H1 (cell line): ENCODE measurements around the gene CHST8. TPM values are rescaled to one million over a fixed set of nuclear protein-coding genes. Genes with fewer than 3 reads are reported as not detected.

ENCODE experiments used
- CTCF ChIA-PET: fragments of 300-600 bp; sonication (Branson Sonifier 250); formaldehyde crosslinking; loops from one replicate; lab custom pipeline; 2021; ENCODE audit not compliant: partially characterized antibody; lab: Charles Lee
- POLR2A ChIA-PET: fragments of 300-600 bp; sonication (Branson Sonifier 250); formaldehyde crosslinking; loops from one replicate; lab custom pipeline; 2021; ENCODE audit warnings: inconsistent platforms; ENCODE audit not compliant: partially characterized antibody; lab: Charles Lee
- DNase-seq, 2 experiments: peaks; one replicate each; pipeline versions ENCODE4 v3.0.0 to v3.0.0-alpha.2; 2010 to 2022; ENCODE audit warnings: low spot score in 2 of 2, low read depth in 1 of 2, mixed read lengths in 1 of 2
- FAIRE-seq: peaks from 2 replicates; lab custom pipeline; 2011; peaks lifted over from hg19 to GRCh38; lab: Jason Lieb, UNC
- H2AFZ ChIP-seq: 2 replicates; pipeline ENCODE4 v1.8.1; 2012; ENCODE audit warnings: low read length, inconsistent platforms
- H2AK5ac ChIP-seq: 2 replicates; pipeline ENCODE4 v1.6.1; 2013; ENCODE audit warnings: low read depth, low read length
- H2BK120ac ChIP-seq: replicated peaks from 2 replicates; pipeline ENCODE3; 2013; ENCODE audit warnings: low read depth, low read length, inconsistent platforms
- H2BK12ac ChIP-seq: 2 replicates; pipeline ENCODE4 v1.6.1; 2013; ENCODE audit warnings: low read depth, low read length
- H2BK15ac ChIP-seq: 2 replicates; pipeline ENCODE4 v1.6.1; 2013; ENCODE audit warnings: low read length
- H2BK20ac ChIP-seq: 2 replicates; pipeline ENCODE4 v1.6.1; 2013; ENCODE audit warnings: low read length
- H2BK5ac ChIP-seq: 2 replicates; pipeline ENCODE4 v1.6.1; 2013; ENCODE audit warnings: low read depth, low read length
- H3K14ac ChIP-seq: 2 replicates; pipeline ENCODE4 v1.6.1; 2013; ENCODE audit warnings: inconsistent platforms; ENCODE audit not compliant: insufficient read length
- H3K18ac ChIP-seq: 2 replicates; pipeline ENCODE4 v1.6.1; 2013; ENCODE audit warnings: low read length; ENCODE audit errors: extremely low read depth
- H3K23ac ChIP-seq: 2 replicates; pipeline ENCODE4 v1.6.1; 2013; ENCODE audit warnings: inconsistent platforms; ENCODE audit not compliant: insufficient read length
- H3K23me2 ChIP-seq: 2 replicates; pipeline ENCODE4 v1.6.1; 2013; ENCODE audit warnings: low read depth, low read length
- H3K27ac ChIP-seq: 2 replicates; pipeline ENCODE4 v1.6.1; 2011; ENCODE audit warnings: low read depth, low read length, inconsistent platforms
- H3K27me3 ChIP-seq, 4 experiments: replicated peaks in 1 of 4; 1 replicate in 1 of 4; 2 replicates in 3 of 4; pipeline versions ENCODE4 v1.6.1 to v1.8.1; 2011 to 2013; ENCODE audit warnings: low read length in 3 of 4, mild to moderate bottlenecking in 3 of 4, inconsistent platforms in 2 of 4, mixed read lengths in 2 of 4, moderate library complexity in 1 of 4; ENCODE audit not compliant: control insufficient read depth in 3 of 4, insufficient read depth in 3 of 4; ENCODE audit errors: extremely low read depth in 1 of 4
- H3K36me3 ChIP-seq, 4 experiments: 2 replicates each; pipeline versions ENCODE4 v1.6.1 to v1.8.1; 2011 to 2013; ENCODE audit warnings: mild to moderate bottlenecking in 4 of 4, low read length in 3 of 4, moderate library complexity in 2 of 4, control low read depth in 1 of 4, inconsistent platforms in 1 of 4; ENCODE audit not compliant: insufficient read depth in 4 of 4, control insufficient read depth in 2 of 4
- H3K4ac ChIP-seq: replicated peaks from 2 replicates; pipeline ENCODE3; 2013; ENCODE audit warnings: low read length, low read depth, mixed read lengths, inconsistent platforms; ENCODE audit not compliant: insufficient read length
- H3K4me1 ChIP-seq, 4 experiments: replicated peaks in 1 of 4; 1 replicate in 1 of 4; 2 replicates in 3 of 4; pipeline versions ENCODE4 v1.6.1 to v1.8.1; 2011 to 2013; ENCODE audit warnings: low read length in 3 of 4, inconsistent platforms in 2 of 4, mixed read lengths in 1 of 4; ENCODE audit not compliant: insufficient read depth in 4 of 4, control insufficient read depth in 3 of 4
- H3K4me2 ChIP-seq, 2 experiments: 2 replicates each; pipeline versions ENCODE4 v1.6.1 to v1.8.1; 2011 to 2013; ENCODE audit warnings: low read depth in 2 of 2, low read length in 2 of 2, control low read depth in 1 of 2, inconsistent platforms in 1 of 2, mild to moderate bottlenecking in 1 of 2; ENCODE audit not compliant: insufficient read depth in 1 of 2
- H3K4me3 ChIP-seq, 4 experiments: fragments of 200-600, 300-600 bp in 1 of 4; sonication (generic), shearing (Covaris generic), sonication (Bioruptor Twin) in 1 of 4; 2 replicates each; pipeline versions ENCODE4 v1.5.1 to v1.8.1; 2011 to 2016; ENCODE audit warnings: low read length in 4 of 4, low read depth in 3 of 4, control low read depth in 2 of 4, inconsistent platforms in 2 of 4, mild to moderate bottlenecking in 2 of 4, mixed read lengths in 1 of 4, moderate library complexity in 1 of 4; ENCODE audit not compliant: insufficient read depth in 2 of 4; ENCODE audit errors: extremely low read depth in 1 of 4
- H3K56ac ChIP-seq: replicated peaks from 2 replicates; pipeline ENCODE3; 2013; ENCODE audit warnings: low read depth, mild to moderate bottlenecking, mixed read lengths, low read length, inconsistent platforms; ENCODE audit not compliant: insufficient read length
- H3K79me1 ChIP-seq: 2 replicates; pipeline ENCODE4 v1.6.1; 2013; ENCODE audit warnings: low read depth, low read length, control low read depth
- H3K79me2 ChIP-seq, 2 experiments: 2 replicates each; pipeline versions ENCODE4 v1.6.1 to v1.8.1; 2012 to 2013; ENCODE audit warnings: low read length in 2 of 2, mild to moderate bottlenecking in 2 of 2, inconsistent platforms in 1 of 2; ENCODE audit not compliant: insufficient read depth in 2 of 2, control insufficient read depth in 1 of 2
- H3K9ac ChIP-seq, 4 experiments: replicated peaks in 1 of 4; 1 replicate in 1 of 4; 2 replicates in 3 of 4; pipeline versions ENCODE4 v1.6.1 to v1.8.1; 2011 to 2013; ENCODE audit warnings: low read depth in 3 of 4, low read length in 3 of 4, control low read depth in 2 of 4, mild to moderate bottlenecking in 2 of 4, moderate library complexity in 2 of 4, inconsistent platforms in 1 of 4; ENCODE audit errors: extremely low read depth in 1 of 4
- H3K9me3 ChIP-seq, 2 experiments: 2 replicates each; pipeline versions ENCODE4 v1.6.1 to v1.8.1; 2012 to 2013; ENCODE audit warnings: mild to moderate bottlenecking in 2 of 2, moderate library complexity in 2 of 2, control low read depth in 1 of 2, inconsistent platforms in 1 of 2, low read depth in 1 of 2, low read length in 1 of 2, mixed read lengths in 1 of 2; ENCODE audit not compliant: insufficient read depth in 2 of 2
- H4K20me1 ChIP-seq, 2 experiments: replicated peaks in 1 of 2; 2 replicates each; pipeline versions ENCODE3 to v1.8.1; 2011 to 2013; ENCODE audit warnings: inconsistent platforms in 2 of 2, low read length in 2 of 2, mild to moderate bottlenecking in 1 of 2; ENCODE audit not compliant: insufficient read depth in 2 of 2, control insufficient read depth in 1 of 2
- H4K5ac ChIP-seq: 2 replicates; pipeline ENCODE4 v1.6.1; 2013; ENCODE audit warnings: low read length, low read depth, mixed read lengths, inconsistent platforms; ENCODE audit not compliant: insufficient read length
- H4K8ac ChIP-seq: 2 replicates; pipeline ENCODE4 v1.8.0; 2013; ENCODE audit warnings: mild to moderate bottlenecking, moderate library complexity, low read length, inconsistent platforms; ENCODE audit not compliant: insufficient read depth; ENCODE audit errors: extremely low read depth
- H4K91ac ChIP-seq: replicated peaks from 2 replicates; pipeline ENCODE3; 2013; ENCODE audit warnings: low read length, mixed read lengths, inconsistent platforms; ENCODE audit not compliant: insufficient read length
- RNF2 ChIP-seq: fragments of 200-900, 300-1000 bp; sonication (generic); IDR thresholded peaks from 2 replicates; pipeline ENCODE4 v1.7.1; 2016; ENCODE audit warnings: borderline replicate concordance, low read depth, mild to moderate bottlenecking, antibody characterized with exemption, low read length; ENCODE audit not compliant: poor library complexity, severe bottlenecking; ENCODE audit errors: missing control alignments
- RXRA ChIP-seq: IDR thresholded peaks from 2 replicates; pipeline ENCODE4 v1.6.1; 2011; ENCODE audit warnings: low read depth, mild to moderate bottlenecking, low read length, moderate library complexity; ENCODE audit not compliant: insufficient read depth
- SIRT6 ChIP-seq: IDR thresholded peaks from one replicate; pipeline ENCODE4 v1.7.1; 2012; ENCODE audit warnings: low read length, inconsistent platforms
- SP2 ChIP-seq: IDR thresholded peaks from 2 replicates; pipeline ENCODE4 v1.6.1; 2012; ENCODE audit warnings: mild to moderate bottlenecking, low read length, inconsistent platforms
- WGBS, 2 experiments: shearing (Covaris generic) in 1 of 2; methylation state at CpG; one replicate each; pipeline versions ENCODE4 v1.1.6 to v1.1.7; 2013 to 2015; ENCODE audit warnings: low lambda C conversion rate in 2 of 2, mixed read lengths in 2 of 2, inconsistent platforms in 1 of 2, low coverage in 1 of 2, missing lambda C conversion rate in 1 of 2; ENCODE audit not compliant: insufficient replicate concordance in 2 of 2, insufficient coverage in 1 of 2, insufficient read length in 1 of 2; ENCODE audit errors: extremely low coverage in 1 of 2, missing lambda C conversion rate in 1 of 2; 5-methylcytosine and 5-hydroxymethylcytosine counted together
- polyA plus RNA-seq, 7 experiments: library from polyadenylated mRNA; depleted of rRNA in 3 of 7; stranded (reverse) in 5 of 7; unstranded in 2 of 7; fragments of >200 nt in 5 of 7; fragments of 200-250 nt in 2 of 7; gene quantifications; 1 replicate in 5 of 7; 2 replicates in 1 of 7; 4 replicates in 1 of 7; pipeline versions ENCODE4 v1.2.1 to v1.2.3, GENCODE V29; 2011 to 2013; ENCODE audit warnings: missing spikeins in 2 of 7, mixed read lengths in 2 of 7
- total RNA-seq: library from RNA; stranded (reverse); fragmentation: NEBNext Ultra II Directional; extraction: Animal tissue kit (Norgen Biotek cat#: 25700); gene quantifications from 2 replicates; pipeline ENCODE4 v1.2.1, GENCODE V29; 2021

The CHST8 gene
- total and polyA plus RNA-seq, 2 of the 8 experiments (the other 6 are each of a cell fraction or from before 2014, with no cell fraction given), result 10.8 to 28.2 TPM

DNA sequence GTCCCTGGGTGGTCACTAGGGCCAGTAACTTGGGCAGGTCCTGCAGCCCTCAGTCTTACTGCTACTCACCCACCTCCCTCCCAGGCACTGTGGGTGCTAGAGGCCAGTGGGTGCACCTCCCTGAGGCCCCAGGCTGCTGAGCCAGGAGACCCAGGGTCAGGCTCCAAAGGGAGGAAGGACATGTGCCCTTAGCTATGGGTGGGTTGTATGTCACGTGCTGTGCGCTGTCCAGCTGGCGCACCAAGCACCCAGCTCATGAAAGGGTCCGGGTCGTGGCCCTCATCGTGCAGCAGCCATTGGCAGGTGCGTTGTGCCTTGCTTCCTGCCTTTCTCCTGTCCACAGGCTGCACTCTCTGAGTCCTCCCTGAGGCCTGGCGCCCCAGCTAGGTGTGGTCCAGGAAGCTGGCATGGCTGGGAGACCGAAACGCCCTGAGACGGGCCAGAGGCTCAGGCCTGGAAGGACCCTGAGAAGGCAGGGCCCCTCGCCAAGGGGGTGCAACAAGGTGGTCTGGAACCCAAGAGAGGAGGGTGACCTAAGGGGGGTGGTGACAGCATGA, 127.9 kb downstream of the CHST8 start:
- Histone ChIP-seq H4K20me1 (no peaks in the 10 kb centered on the region), H2BK12ac (no peak overlapping the region), H3K27ac (no peak overlapping the region), H3K23me2 (no peaks in the 10 kb centered on the region; the same call in 1 of the 2 replicates), H3K27me3 (no peaks in the 10 kb centered on the region; a peak in 1 of 7 replicates)
- no peak for TF ChIP-seq SIRT6
- TF ChIP-seq RXRA, result no peak
- no peak for TF ChIP-seq RNF2
- TF ChIP-seq SP2, result no peak
- TF ChIP-seq, all 59 proteins: peak for 0
- Histone ChIP-seq H3K4me3 (no peak overlapping the region), H2BK120ac (no peak overlapping the region), H3K4me1 (no peaks in the 10 kb centered on the region; a peak in 1 of 7 replicates), H3K36me3 (no peaks in the 10 kb centered on the region), H4K91ac (no peak overlapping the region), H3K18ac (no peak overlapping the region), H3K56ac (no peak overlapping the region), H3K14ac (no peak overlapping the region), H2AFZ (no peak overlapping the region), H4K8ac (no peak overlapping the region), H3K79me1 (no peaks in the 10 kb centered on the region), H4K5ac (no peak overlapping the region), H2BK5ac (0 out of 2 replicates have a peak overlapping the region, but pooled peaks have one; percentile 16), H3K9me3 (no peaks in the 10 kb centered on the region), H2BK15ac (no peak overlapping the region), H2BK20ac (no peak overlapping the region), H3K9ac (no peak overlapping the region), H3K79me2 (no peaks in the 10 kb centered on the region), H3K23ac (no peak overlapping the region), H3K4ac (no peak overlapping the region), H3K4me2 (no peak overlapping the region), H2AK5ac (no peak overlapping the region)
- DNase-seq (no peak), FAIRE-seq (no peak)
- 93% methylated on average over 11 of the region's 12 CpGs; no CpG with 5 or more reads in 1 of the 2 experiments for WGBS, 2 experiments
- ChIA-PET POLR2A (no interaction called here), CTCF (interaction anchor here (1.1 to 2.8 kb wide), 4 partner anchors 18 to 333 kb away, joined by 3 to 7 read pairs (median 4); no protein-coding TSS in a partner anchor)
